ENCODE measurements around the gene POLD4.

- TF ChIP-seq CTCF (IDR thresholded peaks at IDR 0.05) (no peak), POLR2A (IDR thresholded peaks at IDR 0.05) (no peak)
Observed at GRCh38 chr11:67375320-67376055, 22.1 kb upstream of the POLD4 start.
